GM18951 (cell line): ENCODE measurements around the gene ALDH1A1.

Experiments used
- POLR2A ChIP-seq: IDR thresholded peaks from 4 replicates; pipeline ENCODE4 v1.6.1; 2011; ENCODE audit warnings: mild to moderate bottlenecking; ENCODE audit not compliant: insufficient read length, insufficient read depth; ENCODE audit errors: extremely low read depth
- in situ Hi-C: fragments of 300-500 bp; cut with MboI; formaldehyde crosslinking; loops from one replicate; pipeline ENCODE4 v1.12.0; 2022; ENCODE audit warnings: low sequenced_read_pairs, mixed read lengths, inconsistent platforms; ENCODE audit not compliant: unreplicated experiment

ALDH1A1 gene

DNA sequence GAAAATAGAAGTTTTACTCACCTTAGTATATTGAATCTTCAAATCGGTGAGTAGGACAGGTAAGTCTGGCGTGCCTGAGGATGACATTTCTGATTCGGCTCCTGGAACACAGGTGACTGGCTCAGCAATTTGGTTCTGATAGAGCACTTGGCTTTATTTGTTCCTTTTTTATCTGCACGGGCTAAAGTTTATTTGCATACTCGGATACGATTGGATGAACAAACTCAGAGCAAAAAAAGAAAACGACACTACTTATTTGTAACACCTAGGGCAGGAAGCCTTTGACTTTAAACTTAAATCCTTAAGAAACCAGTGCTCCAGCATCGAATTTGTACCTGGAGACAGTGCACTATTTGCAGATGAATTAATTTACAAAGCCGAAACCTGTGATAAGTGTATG, at the start of gene ALDH1A1:
TSS of gene ALDH1A1 (minus strand) at position 140 of the 400 bp plus-strand sequence. CDS start at position 87, 53 bp downstream.
- TF ChIP-seq POLR2A, result no peak
- in situ Hi-C loops, result no loop called here

DNA sequence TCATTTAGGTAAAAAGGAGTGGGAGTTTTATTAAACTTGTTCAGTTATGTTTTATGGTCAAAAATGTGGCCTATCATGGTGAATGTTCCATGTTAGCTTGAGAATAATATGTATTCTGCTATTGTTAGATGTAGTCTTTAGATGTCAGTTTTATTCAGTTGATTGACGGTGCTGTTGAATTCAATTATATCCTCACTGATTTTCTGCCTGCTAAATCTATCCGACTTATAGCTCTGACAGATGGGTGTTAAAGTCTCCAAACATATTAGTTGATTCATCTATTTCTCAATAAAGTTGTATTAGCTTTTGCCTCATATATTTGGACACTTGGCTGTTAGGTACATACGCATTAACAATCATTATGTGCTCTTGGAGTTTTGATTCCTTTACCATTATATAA, 49.0 kb upstream of the ALDH1A1 start:
- in situ Hi-C loops, result no loop called here

GRCh38 chr9:72998363-72998762, 45.5 kb upstream of the ALDH1A1 start:
- TF ChIP-seq POLR2A, result no peak
- in situ Hi-C loops, result no loop called here

More for the DNA sequence above, 49.0 kb upstream of the ALDH1A1 start:
- no peak for TF ChIP-seq POLR2A

- TF ChIP-seq POLR2A, result no peak
- in situ Hi-C loops, result no loop called here
These were observed 44.6 kb upstream of the ALDH1A1 start for GRCh38 chr9:72997387-72997995.

- TF ChIP-seq POLR2A, result no peak
- in situ Hi-C loops, result no loop called here
These were observed 43.9 kb upstream of the ALDH1A1 start for GRCh38 chr9:72996684-72997314.

- in situ Hi-C loops, result no loop called here
- no peak for TF ChIP-seq POLR2A
These were observed 43.3 kb upstream of the ALDH1A1 start for GRCh38 chr9:72996114-72996513.

DNA sequence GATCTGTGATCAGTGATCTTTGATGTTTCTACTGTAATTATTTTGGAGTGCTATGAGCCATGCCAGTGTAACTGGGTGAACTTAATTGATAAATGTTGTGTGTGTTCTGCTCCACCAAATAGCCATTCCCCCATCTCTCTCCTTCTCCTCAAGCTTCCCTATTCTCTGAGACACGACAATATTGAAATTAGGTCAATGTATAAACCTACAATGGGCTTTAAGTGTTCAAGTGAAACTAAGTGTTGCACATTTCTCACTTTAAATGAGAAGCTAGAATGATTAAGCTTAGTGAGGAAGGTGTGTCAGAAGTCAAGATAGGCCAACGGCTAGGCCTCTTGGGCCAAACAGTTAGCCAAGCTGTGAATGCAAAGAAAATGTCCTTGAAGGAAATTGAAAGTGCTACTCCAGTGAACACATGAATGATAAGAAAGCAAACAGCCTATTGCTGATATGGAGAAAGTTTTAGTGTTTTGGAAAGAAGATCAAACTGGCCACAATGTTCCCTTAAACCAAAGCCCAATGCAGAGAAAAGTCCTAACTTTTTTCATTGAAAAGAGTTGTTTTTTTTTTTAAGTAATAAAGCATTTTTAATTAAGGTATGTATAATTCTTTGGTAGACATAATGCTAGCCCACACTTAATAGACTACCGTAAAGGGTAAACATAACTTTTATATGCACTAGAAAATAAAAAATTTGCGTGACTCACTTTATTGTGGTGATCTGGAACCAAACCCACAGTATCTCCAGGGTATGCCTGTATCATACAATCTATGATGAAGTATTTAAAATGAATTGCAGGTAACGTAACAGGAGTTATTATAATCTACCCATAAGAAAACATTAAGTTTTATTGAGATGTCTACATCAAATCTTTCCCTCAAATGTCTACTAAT, 42.5 kb upstream of the ALDH1A1 start:
- in situ Hi-C loops, result no loop called here
- no peak for TF ChIP-seq POLR2A

GRCh38 chr9:72991772-72992171, 38.9 kb upstream of the ALDH1A1 start:
- TF ChIP-seq POLR2A, result no peak
- in situ Hi-C loops, result no loop called here

- no peak for TF ChIP-seq POLR2A
- in situ Hi-C loops, result no loop called here
These were observed 37.7 kb upstream of the ALDH1A1 start for GRCh38 chr9:72990397-72991182.

GRCh38 chr9:72986522-72987116, 33.8 kb upstream of the ALDH1A1 start:
- in situ Hi-C loops, result no loop called here
- TF ChIP-seq POLR2A, result no peak

- in situ Hi-C loops, result no loop called here
These were observed 32.9 kb upstream of the ALDH1A1 start for GRCh38 chr9:72985746-72986145.

GRCh38 chr9:72984991-72985390, 32.1 kb upstream of the ALDH1A1 start:
- no peak for TF ChIP-seq POLR2A
- in situ Hi-C loops, result no loop called here

More at GRCh38 chr9:72985746-72986145, 32.9 kb upstream of the ALDH1A1 start:
- TF ChIP-seq POLR2A, result no peak
